ENCODE measurements around the gene LCN12. TPM values are rescaled to one million over a fixed set of nuclear protein-coding genes. Genes with fewer than 3 reads are reported as not detected.

Gene LCN12
- total RNA-seq, 2 donors from 2014 or later, result 6.5 to 8.6 TPM

GRCh38 chr9:136996361-136997292 lies 44.6 kb downstream of the LCN12 start, which contains the start of gene CLIC3:
CLIC3 (minus strand) TSS chr9:136996568; CDS start chr9:136996543, 25 bp downstream.
- TF ChIP-seq, protein P1, sequence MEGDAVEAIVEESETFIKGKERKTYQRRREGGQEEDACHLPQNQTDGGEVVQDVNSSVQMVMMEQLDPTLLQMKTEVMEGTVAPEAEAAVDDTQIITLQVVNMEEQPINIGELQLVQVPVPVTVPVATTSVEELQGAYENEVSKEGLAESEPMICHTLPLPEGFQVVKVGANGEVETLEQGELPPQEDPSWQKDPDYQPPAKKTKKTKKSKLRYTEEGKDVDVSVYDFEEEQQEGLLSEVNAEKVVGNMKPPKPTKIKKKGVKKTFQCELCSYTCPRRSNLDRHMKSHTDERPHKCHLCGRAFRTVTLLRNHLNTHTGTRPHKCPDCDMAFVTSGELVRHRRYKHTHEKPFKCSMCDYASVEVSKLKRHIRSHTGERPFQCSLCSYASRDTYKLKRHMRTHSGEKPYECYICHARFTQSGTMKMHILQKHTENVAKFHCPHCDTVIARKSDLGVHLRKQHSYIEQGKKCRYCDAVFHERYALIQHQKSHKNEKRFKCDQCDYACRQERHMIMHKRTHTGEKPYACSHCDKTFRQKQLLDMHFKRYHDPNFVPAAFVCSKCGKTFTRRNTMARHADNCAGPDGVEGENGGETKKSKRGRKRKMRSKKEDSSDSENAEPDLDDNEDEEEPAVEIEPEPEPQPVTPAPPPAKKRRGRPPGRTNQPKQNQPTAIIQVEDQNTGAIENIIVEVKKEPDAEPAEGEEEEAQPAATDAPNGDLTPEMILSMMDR (IDR thresholded peaks at IDR 0.05), result no peak
- intact Hi-C loops (cut with DNase I), result no loop called here
- peak within 1 kb of the TSS; percentile 40 to 63 for H3K9ac ChIP-seq (ENCODE audit: low read depth in 2 of 2, low read length in 2 of 2)
- peak within 1 kb of the TSS; percentile 57 for H3K27ac ChIP-seq
- peak within 1 kb of the TSS; percentile 32 for H3K4me3 ChIP-seq
- peak; percentile 81 for DNase-seq
- H3K9me3 ChIP-seq, result no peaks in the 10 kb centered on the region
- no peaks in the 10 kb centered on the region for H3K36me3 ChIP-seq
- peaks cover 18% of the 10 kb centered on the region for H3K4me1 ChIP-seq
- no peaks in the 10 kb centered on the region for H3K27me3 ChIP-seq

DNA sequence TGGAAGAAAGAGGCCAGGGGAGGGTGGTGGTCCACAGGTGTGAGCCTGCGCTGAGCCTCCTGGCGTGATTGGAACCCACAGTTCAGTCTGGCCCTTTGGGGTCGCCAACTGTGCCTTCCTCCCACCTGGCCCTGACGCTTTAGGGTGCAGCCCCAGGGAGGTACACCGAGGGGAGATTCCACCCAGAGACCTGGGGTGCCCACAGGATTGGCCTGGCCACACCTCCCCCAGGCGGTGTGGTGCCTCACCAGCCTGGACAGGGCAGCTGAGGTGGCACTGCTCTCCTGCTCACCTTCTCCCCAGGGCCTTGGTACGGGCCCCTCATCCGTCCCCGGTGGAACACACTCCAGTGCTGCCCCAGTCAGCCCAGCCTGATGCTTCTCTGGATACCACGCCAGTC lies 45.3 kb downstream of the LCN12 start:
- TF ChIP-seq, protein P1 (IDR thresholded peaks at IDR 0.05), result no peak
- no peaks in the 10 kb centered on the region for H3K9me3 ChIP-seq
- peaks cover 18% of the 10 kb centered on the region for H3K4me1 ChIP-seq
- H3K27me3 ChIP-seq, result no peaks in the 10 kb centered on the region
- intact Hi-C loops (cut with DNase I), result no loop called here
- DNase-seq, result no peak
- H3K27ac ChIP-seq, result peak overlapping the region; percentile 57
- H3K9ac ChIP-seq (ENCODE audit: low read depth in 2 of 2, low read length in 2 of 2), result peak overlapping the region; percentile 40 to 63
- no peaks in the 10 kb centered on the region for H3K36me3 ChIP-seq
- H3K4me3 ChIP-seq, result no peak overlapping the region

DNA sequence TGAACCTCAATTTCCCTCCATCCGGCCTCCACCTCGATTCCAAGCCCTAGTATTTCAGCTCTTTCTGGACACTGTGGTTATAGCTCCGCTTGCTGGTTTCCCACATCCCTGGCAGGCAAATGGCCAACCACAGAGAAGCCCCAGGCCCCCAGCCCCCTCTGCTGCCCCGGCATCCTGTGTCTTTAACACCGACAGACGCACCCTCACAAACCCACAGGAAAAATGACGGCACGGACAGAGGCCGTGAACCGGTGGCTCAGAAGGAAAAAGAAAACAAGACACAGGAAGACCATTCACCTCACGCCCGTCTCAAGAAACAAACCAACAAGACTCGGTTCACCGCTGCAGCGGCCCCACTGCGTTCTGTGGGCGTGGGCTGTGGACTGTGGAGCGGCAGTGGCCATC lies 45.8 kb downstream of the LCN12 start:
- TF ChIP-seq, protein P1 (IDR thresholded peaks at IDR 0.05), result no peak
- Histone ChIP-seq H3K9me3 (no peaks in the 10 kb centered on the region), H3K9ac (ENCODE audit: low read depth in 2 of 2, low read length in 2 of 2) (no peak overlapping the region), H3K36me3 (no peaks in the 10 kb centered on the region), H3K4me1 (peaks cover 18% of the 10 kb centered on the region), H3K27me3 (no peaks in the 10 kb centered on the region), H3K27ac (peak overlapping the region; percentile 57), H3K4me3 (no peak overlapping the region)
- intact Hi-C loops (cut with DNase I), result no loop called here
- DNase-seq, result no peak

GRCh38 chr9:137000177-137000930 lies 48.3 kb downstream of the LCN12 start:
- Histone ChIP-seq H3K4me1 (peaks cover 13% of the 10 kb centered on the region), H3K4me3 (no peak overlapping the region), H3K36me3 (no peaks in the 10 kb centered on the region), H3K9me3 (no peaks in the 10 kb centered on the region), H3K27ac (peak overlapping the region; percentile 22), H3K27me3 (no peaks in the 10 kb centered on the region), H3K9ac (ENCODE audit: low read depth in 2 of 2, low read length in 2 of 2) (no peak overlapping the region)
- DNase-seq, result no peak
- intact Hi-C loops (cut with DNase I), result no loop called here
- TF ChIP-seq, protein P1 (IDR thresholded peaks at IDR 0.05), result no peak

GRCh38 chr9:137001857-137002645 lies 50.0 kb downstream of the LCN12 start:
- TF ChIP-seq, protein P1 (IDR thresholded peaks at IDR 0.05), result no peak
- Histone ChIP-seq H3K4me1 (peaks cover 4% of the 10 kb centered on the region), H3K9me3 (no peaks in the 10 kb centered on the region), H3K36me3 (no peaks in the 10 kb centered on the region), H3K9ac (ENCODE audit: low read depth in 2 of 2, low read length in 2 of 2) (no peak overlapping the region), H3K4me3 (no peak overlapping the region), H3K27ac (no peak overlapping the region), H3K27me3 (no peaks in the 10 kb centered on the region)
- intact Hi-C loops (cut with DNase I), result no loop called here
- no peak for DNase-seq

Data from colonic mucosa (tissue), 4 donors.